Progenitor cell of endocrine pancreas (in vitro differentiated cells): ENCODE results near the gene PSMB7. TPM values are rescaled to one million over a fixed set of nuclear protein-coding genes. Genes with fewer than 3 reads are reported as not detected.
A peak's percentile ranks its signal among the peaks of the same experiment; 100 is the strongest.

ENCODE experiments used
- DNase-seq: peaks from one replicate; pipeline ENCODE4 v3.0.0; 2021; ENCODE audit warnings: low spot score; ENCODE audit not compliant: unreplicated experiment
- H3K27ac Mint-ChIP-seq: 2 replicates; pipeline ENCODE4 v1.8.0; 2021; ENCODE audit warnings: mild to moderate bottlenecking, moderate library complexity, mixed read lengths
- H3K27me3 Mint-ChIP-seq: 2 replicates; pipeline ENCODE4 v1.8.0; 2021; ENCODE audit warnings: mixed read lengths
- H3K36me3 Mint-ChIP-seq: 2 replicates; pipeline ENCODE4 v1.8.0; 2022; ENCODE audit warnings: mixed read lengths; ENCODE audit not compliant: insufficient read depth
- H3K4me1 Mint-ChIP-seq: 2 replicates; pipeline ENCODE4 v1.8.0; 2021; ENCODE audit warnings: low read depth, mixed read lengths
- H3K4me3 Mint-ChIP-seq: 2 replicates; pipeline ENCODE4 v1.8.0; 2021; ENCODE audit warnings: low read depth, mild to moderate bottlenecking, moderate library complexity, mixed read lengths
- H3K9me3 Mint-ChIP-seq: 2 replicates; pipeline ENCODE4 v1.8.0; 2021; ENCODE audit warnings: low read depth, mixed read lengths
- total RNA-seq: library from RNA; stranded (reverse); gene quantifications from 2 replicates; pipeline ENCODE4 v1.2.1, GENCODE V29; 2021
- TF ChIP-seq, protein P1 (sequence below): fragments of 200-600 bp; sonication (generic); IDR thresholded peaks from one replicate; pipeline ENCODE4 v1.5.0; 2021; ENCODE audit warnings: antibody characterized with exemption, mild to moderate bottlenecking; ENCODE audit not compliant: unreplicated experiment

PSMB7 gene
- total RNA-seq, 1 donor from 2014 or later: 144 TPM

DNA sequence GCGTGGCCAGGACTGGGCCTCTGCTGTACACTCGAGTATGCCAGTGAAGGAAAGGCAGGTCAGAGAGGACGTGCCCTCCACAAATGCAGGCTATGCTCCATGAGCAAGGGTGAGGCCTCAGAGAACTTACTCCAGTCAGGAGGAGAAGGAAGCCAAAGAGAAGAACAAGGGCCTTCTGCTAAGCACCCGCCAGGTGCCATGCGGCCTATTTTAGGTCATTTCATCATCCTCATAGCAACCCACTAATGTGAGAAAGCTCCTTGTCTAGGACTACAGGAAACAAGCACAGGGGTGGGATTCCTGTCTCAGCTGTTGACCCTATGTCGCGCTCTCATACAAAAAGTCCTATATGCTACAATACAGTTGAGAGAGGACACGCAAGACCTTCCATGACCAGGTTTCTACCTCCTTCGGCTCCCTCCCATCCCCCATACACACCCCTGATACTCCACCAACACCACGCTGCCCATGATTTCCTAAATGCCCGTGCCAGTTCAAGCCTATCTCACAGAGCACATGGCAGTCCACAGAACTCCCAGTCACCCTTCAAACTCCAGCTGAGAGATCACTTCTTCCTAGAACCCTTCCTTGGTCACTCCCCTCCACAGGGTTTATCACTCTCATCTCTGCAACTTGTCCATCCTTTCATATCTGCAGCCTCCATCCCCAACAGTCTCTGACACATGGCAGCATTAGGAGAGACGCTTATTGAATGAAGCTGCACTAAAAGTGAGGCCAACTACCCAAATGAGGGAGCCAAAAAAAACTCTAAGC lies 26.8 kb downstream of the PSMB7 start:
- peaks cover 81% of the 10 kb centered on the region for H3K4me1 Mint-ChIP-seq
- DNase-seq: no peak
- TF ChIP-seq, protein P1, sequence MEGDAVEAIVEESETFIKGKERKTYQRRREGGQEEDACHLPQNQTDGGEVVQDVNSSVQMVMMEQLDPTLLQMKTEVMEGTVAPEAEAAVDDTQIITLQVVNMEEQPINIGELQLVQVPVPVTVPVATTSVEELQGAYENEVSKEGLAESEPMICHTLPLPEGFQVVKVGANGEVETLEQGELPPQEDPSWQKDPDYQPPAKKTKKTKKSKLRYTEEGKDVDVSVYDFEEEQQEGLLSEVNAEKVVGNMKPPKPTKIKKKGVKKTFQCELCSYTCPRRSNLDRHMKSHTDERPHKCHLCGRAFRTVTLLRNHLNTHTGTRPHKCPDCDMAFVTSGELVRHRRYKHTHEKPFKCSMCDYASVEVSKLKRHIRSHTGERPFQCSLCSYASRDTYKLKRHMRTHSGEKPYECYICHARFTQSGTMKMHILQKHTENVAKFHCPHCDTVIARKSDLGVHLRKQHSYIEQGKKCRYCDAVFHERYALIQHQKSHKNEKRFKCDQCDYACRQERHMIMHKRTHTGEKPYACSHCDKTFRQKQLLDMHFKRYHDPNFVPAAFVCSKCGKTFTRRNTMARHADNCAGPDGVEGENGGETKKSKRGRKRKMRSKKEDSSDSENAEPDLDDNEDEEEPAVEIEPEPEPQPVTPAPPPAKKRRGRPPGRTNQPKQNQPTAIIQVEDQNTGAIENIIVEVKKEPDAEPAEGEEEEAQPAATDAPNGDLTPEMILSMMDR: no peak
- no peaks in the 10 kb centered on the region for H3K27me3 Mint-ChIP-seq
- H3K4me3 Mint-ChIP-seq: no peak overlapping the region
- peak overlapping the region; percentile 1 for H3K27ac Mint-ChIP-seq
- H3K36me3 Mint-ChIP-seq: peaks cover 6% of the 10 kb centered on the region
- no peaks in the 10 kb centered on the region for H3K9me3 Mint-ChIP-seq

DNA sequence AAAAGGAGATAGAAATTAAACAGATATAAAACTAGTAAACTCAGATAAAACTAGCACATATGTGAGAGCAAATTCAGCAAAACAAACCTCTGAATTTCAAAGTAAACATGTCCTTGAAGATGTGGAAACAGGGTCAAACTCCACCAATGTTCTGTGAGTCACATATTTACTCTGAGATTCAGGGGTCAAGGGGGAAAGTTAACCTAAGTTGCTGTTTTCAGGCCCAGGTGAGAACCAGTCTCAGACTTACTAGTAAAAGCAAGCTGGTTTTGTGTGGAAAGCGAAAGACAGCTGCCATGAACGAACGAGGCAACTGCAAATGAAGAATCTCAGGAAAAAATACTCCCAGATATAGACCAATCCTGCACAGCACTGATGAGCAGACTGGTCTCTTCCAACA lies 29.0 kb downstream of the PSMB7 start:
- H3K27ac Mint-ChIP-seq: peak overlapping the region; percentile 88
- no peak overlapping the region for H3K4me3 Mint-ChIP-seq
- peaks cover 65% of the 10 kb centered on the region for H3K4me1 Mint-ChIP-seq
- H3K27me3 Mint-ChIP-seq: no peaks in the 10 kb centered on the region
- H3K36me3 Mint-ChIP-seq: peaks cover 10% of the 10 kb centered on the region
- TF ChIP-seq, protein P1: no peak
- no peak for DNase-seq
- H3K9me3 Mint-ChIP-seq: no peaks in the 10 kb centered on the region

DNA sequence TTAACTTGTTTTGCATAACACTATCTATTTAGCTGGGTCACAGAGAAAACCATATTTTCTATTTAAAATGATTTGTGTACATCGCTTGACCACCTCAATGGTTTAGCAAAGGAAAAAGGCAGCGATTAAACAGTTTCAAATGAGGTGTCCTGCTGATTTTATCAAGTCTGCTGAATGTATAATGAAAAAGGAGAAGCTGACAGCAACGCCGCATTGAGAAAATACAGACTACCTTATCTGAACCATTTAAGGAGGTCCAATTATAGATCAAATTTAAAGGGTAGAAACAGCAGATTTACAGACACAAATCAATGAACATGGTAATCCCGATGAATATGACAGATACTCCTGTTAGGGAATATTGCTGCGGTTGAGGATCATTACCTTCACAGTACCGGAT lies 29.6 kb downstream of the PSMB7 start:
- TF ChIP-seq, protein P1: no peak
- Mint-ChIP-seq H3K27me3 (no peaks in the 10 kb centered on the region), H3K27ac (no peak overlapping the region), H3K9me3 (no peaks in the 10 kb centered on the region), H3K36me3 (peaks cover 10% of the 10 kb centered on the region), H3K4me3 (no peak overlapping the region), H3K4me1 (peaks cover 60% of the 10 kb centered on the region)
- no peak for DNase-seq

DNA sequence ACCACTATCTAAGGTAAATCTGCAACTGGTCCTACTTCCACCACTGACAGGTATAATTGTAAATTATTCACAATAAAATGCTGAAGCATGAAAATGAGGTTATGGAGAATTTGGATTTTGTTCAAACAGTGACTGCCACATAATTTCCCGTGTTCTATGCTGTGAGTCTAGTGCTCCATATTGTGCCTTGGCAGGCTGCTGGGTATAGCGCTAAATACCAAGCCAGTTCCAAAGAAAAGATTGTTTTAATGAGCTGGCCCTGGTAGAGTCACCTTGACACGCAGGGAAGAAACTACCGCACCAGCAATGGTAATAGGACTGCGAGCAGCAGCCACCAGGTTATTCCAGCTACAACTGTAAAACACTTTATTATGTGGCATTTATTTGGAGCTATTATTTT lies 30.4 kb downstream of the PSMB7 start:
- no peak overlapping the region for H3K27ac Mint-ChIP-seq
- H3K4me3 Mint-ChIP-seq: no peak overlapping the region
- H3K9me3 Mint-ChIP-seq: no peaks in the 10 kb centered on the region
- peaks cover 15% of the 10 kb centered on the region for H3K36me3 Mint-ChIP-seq
- TF ChIP-seq, protein P1: no peak
- no peak for DNase-seq
- H3K4me1 Mint-ChIP-seq: peaks cover 52% of the 10 kb centered on the region
- no peaks in the 10 kb centered on the region for H3K27me3 Mint-ChIP-seq

GRCh38 chr9:124384210-124384609 lies 31.0 kb downstream of the PSMB7 start:
- TF ChIP-seq, protein P1: no peak
- DNase-seq: no peak
- Mint-ChIP-seq H3K4me3 (no peak overlapping the region), H3K4me1 (peaks cover 46% of the 10 kb centered on the region), H3K27ac (peak overlapping the region; percentile 29), H3K27me3 (no peaks in the 10 kb centered on the region), H3K36me3 (peaks cover 16% of the 10 kb centered on the region), H3K9me3 (no peaks in the 10 kb centered on the region)
